Mucosa of gallbladder (tissue), 1 donor: ENCODE results near the gene PMIS2. TPM values are rescaled to one million over a fixed set of nuclear protein-coding genes. Genes with fewer than 3 reads are reported as not detected.
A peak's percentile ranks its signal among the peaks of the same experiment; 100 is the strongest.

Experiments
- DNase-seq: peaks from one replicate; pipeline ENCODE4 v3.0.0-alpha.2; 2020; ENCODE audit warnings: low spot score
- total RNA-seq: library from RNA; stranded (reverse); gene quantifications from one replicate; pipeline ENCODE4 v1.2.1, GENCODE V29; 2021
- donor health status: DM: no; HTN: no; CAD: no.

Gene PMIS2
- total RNA-seq, 1 donor from 2014 or later = not detected

GRCh38 chr19:35556025-35556590 is 29.9 kb upstream of the PMIS2 start:
- no peak for DNase-seq

GRCh38 chr19:35556846-35557538 is 29.0 kb upstream of the PMIS2 start:
- no peak for DNase-seq

- DNase-seq = peak; percentile 53
Observed at GRCh38 chr19:35557539-35558399, 28.2 kb upstream of the PMIS2 start.

- DNase-seq = no peak
Observed at GRCh38 chr19:35558400-35559280, 27.3 kb upstream of the PMIS2 start.

- DNase-seq = no peak
Observed at GRCh38 chr19:35559281-35559659, 26.7 kb upstream of the PMIS2 start.

GRCh38 chr19:35559781-35560180 is 26.2 kb upstream of the PMIS2 start:
- no peak for DNase-seq

- no peak for DNase-seq
Observed at GRCh38 chr19:35560271-35560670, 25.7 kb upstream of the PMIS2 start.

GRCh38 chr19:35560677-35561076 is 25.3 kb upstream of the PMIS2 start:
- no peak for DNase-seq

GRCh38 chr19:35561436-35561835 is 24.5 kb upstream of the PMIS2 start:
- no peak for DNase-seq

GRCh38 chr19:35562336-35562735 is 23.6 kb upstream of the PMIS2 start:
- DNase-seq = no peak

GRCh38 chr19:35562776-35563175 is 23.2 kb upstream of the PMIS2 start:
- DNase-seq = no peak

- DNase-seq = no peak
Observed at GRCh38 chr19:35563207-35563829, 22.7 kb upstream of the PMIS2 start, which contains the start of gene ATP4A. ATP4A (minus strand) TSS chr19:35563658; CDS start chr19:35563629, 29 bp downstream.

GRCh38 chr19:35565016-35565856 is 20.7 kb upstream of the PMIS2 start:
- DNase-seq = no peak

- DNase-seq = no peak
Observed at GRCh38 chr19:35566738-35567137, 19.2 kb upstream of the PMIS2 start.

GRCh38 chr19:35569281-35569781 is 16.6 kb upstream of the PMIS2 start:
- no peak for DNase-seq

- no peak for DNase-seq
Observed at GRCh38 chr19:35571406-35571965, 14.5 kb upstream of the PMIS2 start.

- no peak for DNase-seq
Observed at GRCh38 chr19:35577918-35578317, 8.1 kb upstream of the PMIS2 start.

GRCh38 chr19:35578707-35579106 is 7.3 kb upstream of the PMIS2 start:
- DNase-seq = no peak

GRCh38 chr19:35582760-35583159 is 3.2 kb upstream of the PMIS2 start:
- DNase-seq = no peak

GRCh38 chr19:35587321-35587720 is 1.3 kb downstream of the PMIS2 start:
- DNase-seq = no peak
